ENCODE data around the gene PRICKLE4.

Gene PRICKLE4

DNA sequence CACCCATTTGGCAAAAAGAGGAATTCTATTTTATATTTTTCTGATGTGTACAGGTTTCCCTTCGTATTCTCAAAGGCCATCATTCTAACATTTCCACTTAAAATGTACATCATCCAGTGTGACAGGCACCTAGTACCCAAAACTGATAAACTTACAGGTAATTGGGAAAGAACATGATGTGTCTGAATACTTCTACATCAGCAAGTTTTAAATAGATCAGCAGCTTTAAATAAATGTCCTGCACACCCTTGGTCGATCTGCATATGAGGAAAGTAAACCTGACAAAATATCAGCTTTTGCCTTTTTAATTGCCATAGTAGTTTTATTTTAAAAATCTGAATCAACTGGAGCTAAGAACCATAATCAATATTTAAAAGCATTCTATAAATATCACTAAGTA lies 33.4 kb downstream of the PRICKLE4 start:
- no peak overlapping the region for H3K4me2 ChIP-seq (ENCODE audit: insufficient read depth, low read length)
- no peak overlapping the region for H3K4me3 ChIP-seq (ENCODE audit: low read depth in 1 of 2, low read length in 2 of 2)
- no peaks in the 10 kb centered on the region; the same call in 1 of the 2 replicates for H4K20me1 ChIP-seq (ENCODE audit: insufficient read depth, low read length)
- DNase-seq, result no peak
- no peaks in the 10 kb centered on the region for H3K4me1 ChIP-seq (ENCODE audit: insufficient read depth, low read length)
- H3K36me3 ChIP-seq (ENCODE audit: insufficient read depth, low read length), result peaks cover 9% of the 10 kb centered on the region; the same call in 1 of the 2 replicates
- no peak for TF ChIP-seq EZH2 (IDR thresholded peaks at IDR 0.05; ENCODE audit: borderline replicate concordance, low read depth, low read length, severe bottlenecking)
- TF ChIP-seq, protein P1, sequence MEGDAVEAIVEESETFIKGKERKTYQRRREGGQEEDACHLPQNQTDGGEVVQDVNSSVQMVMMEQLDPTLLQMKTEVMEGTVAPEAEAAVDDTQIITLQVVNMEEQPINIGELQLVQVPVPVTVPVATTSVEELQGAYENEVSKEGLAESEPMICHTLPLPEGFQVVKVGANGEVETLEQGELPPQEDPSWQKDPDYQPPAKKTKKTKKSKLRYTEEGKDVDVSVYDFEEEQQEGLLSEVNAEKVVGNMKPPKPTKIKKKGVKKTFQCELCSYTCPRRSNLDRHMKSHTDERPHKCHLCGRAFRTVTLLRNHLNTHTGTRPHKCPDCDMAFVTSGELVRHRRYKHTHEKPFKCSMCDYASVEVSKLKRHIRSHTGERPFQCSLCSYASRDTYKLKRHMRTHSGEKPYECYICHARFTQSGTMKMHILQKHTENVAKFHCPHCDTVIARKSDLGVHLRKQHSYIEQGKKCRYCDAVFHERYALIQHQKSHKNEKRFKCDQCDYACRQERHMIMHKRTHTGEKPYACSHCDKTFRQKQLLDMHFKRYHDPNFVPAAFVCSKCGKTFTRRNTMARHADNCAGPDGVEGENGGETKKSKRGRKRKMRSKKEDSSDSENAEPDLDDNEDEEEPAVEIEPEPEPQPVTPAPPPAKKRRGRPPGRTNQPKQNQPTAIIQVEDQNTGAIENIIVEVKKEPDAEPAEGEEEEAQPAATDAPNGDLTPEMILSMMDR (IDR thresholded peaks at IDR 0.05; ENCODE audit: borderline replicate concordance, extremely low read depth, low read length, poor library complexity, severe bottlenecking), result no peak
- ATAC-seq (ENCODE audit: insufficient read depth, low read depth), result no peak
- no peak overlapping the region for H3K27ac ChIP-seq (ENCODE audit: low read length)
- peaks cover 10% of the 10 kb centered on the region for H3K79me2 ChIP-seq (ENCODE audit: insufficient read depth, low read length)
- no peak overlapping the region for H3K9ac ChIP-seq (ENCODE audit: low read depth, low read length)
- no peaks in the 10 kb centered on the region for H3K27me3 ChIP-seq (ENCODE audit: insufficient read depth, low read length, poor library complexity)
- H3K9me3 ChIP-seq (ENCODE audit: insufficient read depth, low read length, severe bottlenecking), result no peaks in the 10 kb centered on the region
- H2AFZ ChIP-seq (ENCODE audit: low read depth, low read length), result no peak overlapping the region

DNA sequence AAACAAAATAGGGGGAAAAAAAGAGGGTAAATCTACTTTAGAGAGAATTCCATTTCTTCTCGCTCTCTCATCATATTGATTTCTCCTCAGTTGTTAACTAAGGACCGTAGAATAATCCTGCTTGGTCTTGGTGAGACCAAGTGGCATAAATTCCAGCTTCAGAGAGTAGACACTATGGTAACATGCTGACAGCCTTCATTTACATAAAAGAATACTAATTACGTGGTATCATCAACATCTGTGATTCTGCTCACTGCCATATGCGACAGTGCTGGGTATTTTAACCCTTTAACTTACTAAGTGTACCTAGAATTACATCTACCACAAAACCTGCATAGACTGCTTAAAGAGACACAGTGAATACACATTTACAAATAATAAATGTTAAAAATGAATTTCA lies 34.0 kb downstream of the PRICKLE4 start:
- Histone ChIP-seq H2AFZ (ENCODE audit: low read depth, low read length) (no peak overlapping the region), H3K4me3 (ENCODE audit: low read depth in 1 of 2, low read length in 2 of 2) (no peak overlapping the region), H3K9me3 (ENCODE audit: insufficient read depth, low read length, severe bottlenecking) (no peaks in the 10 kb centered on the region), H3K4me2 (ENCODE audit: insufficient read depth, low read length) (no peak overlapping the region), H3K4me1 (ENCODE audit: insufficient read depth, low read length) (no peaks in the 10 kb centered on the region), H3K27ac (ENCODE audit: low read length) (no peak overlapping the region), H3K36me3 (ENCODE audit: insufficient read depth, low read length) (peaks cover 9% of the 10 kb centered on the region; the same call in 1 of the 2 replicates), H3K27me3 (ENCODE audit: insufficient read depth, low read length, poor library complexity) (no peaks in the 10 kb centered on the region), H3K9ac (ENCODE audit: low read depth, low read length) (no peak overlapping the region), H4K20me1 (ENCODE audit: insufficient read depth, low read length) (no peaks in the 10 kb centered on the region; the same call in 1 of the 2 replicates), H3K79me2 (ENCODE audit: insufficient read depth, low read length) (peaks cover 10% of the 10 kb centered on the region)
- TF ChIP-seq, protein P1 (IDR thresholded peaks at IDR 0.05; ENCODE audit: borderline replicate concordance, extremely low read depth, low read length, poor library complexity, severe bottlenecking), result no peak
- no peak for TF ChIP-seq EZH2 (IDR thresholded peaks at IDR 0.05; ENCODE audit: borderline replicate concordance, low read depth, low read length, severe bottlenecking)
- no peak for ATAC-seq (ENCODE audit: insufficient read depth, low read depth)
- DNase-seq, result no peak

DNA sequence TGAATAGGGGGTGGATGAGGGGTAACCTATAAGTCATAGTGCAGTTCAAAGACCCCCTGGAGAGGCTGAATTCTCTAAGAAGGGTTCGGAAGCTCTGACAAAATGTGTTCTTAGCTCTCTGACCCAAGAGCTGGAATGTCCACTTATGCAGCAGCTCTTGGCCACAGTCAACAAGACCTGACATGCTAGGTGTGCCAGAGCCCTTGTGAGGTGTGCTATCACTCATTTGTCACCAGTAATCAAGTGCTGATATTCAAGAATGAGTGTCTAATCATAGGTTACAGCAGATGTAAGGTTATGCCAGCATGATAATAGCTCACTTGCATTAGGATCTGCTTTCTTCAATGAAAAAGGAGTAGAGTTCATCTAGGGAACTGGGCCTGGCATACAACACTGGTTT lies 35.0 kb downstream of the PRICKLE4 start:
- Histone ChIP-seq H3K79me2 (ENCODE audit: insufficient read depth, low read length) (peaks cover 10% of the 10 kb centered on the region), H2AFZ (ENCODE audit: low read depth, low read length) (no peak overlapping the region)
- ATAC-seq (ENCODE audit: insufficient read depth, low read depth), result no peak

More for the DNA sequence above, 35.0 kb downstream of the PRICKLE4 start:
- H3K4me3 ChIP-seq (ENCODE audit: low read depth in 1 of 2, low read length in 2 of 2), result no peak overlapping the region
- no peaks in the 10 kb centered on the region for H3K9me3 ChIP-seq (ENCODE audit: insufficient read depth, low read length, severe bottlenecking)
- no peak overlapping the region for H3K27ac ChIP-seq (ENCODE audit: low read length)
- DNase-seq, result no peak
- H3K4me1 ChIP-seq (ENCODE audit: insufficient read depth, low read length), result no peaks in the 10 kb centered on the region
- H3K9ac ChIP-seq (ENCODE audit: low read depth, low read length), result no peak overlapping the region
- no peak for TF ChIP-seq EZH2 (IDR thresholded peaks at IDR 0.05; ENCODE audit: borderline replicate concordance, low read depth, low read length, severe bottlenecking)
- TF ChIP-seq, protein P1 (IDR thresholded peaks at IDR 0.05; ENCODE audit: borderline replicate concordance, extremely low read depth, low read length, poor library complexity, severe bottlenecking), result no peak
- no peaks in the 10 kb centered on the region; the same call in 1 of the 2 replicates for H4K20me1 ChIP-seq (ENCODE audit: insufficient read depth, low read length)
- no peak overlapping the region for H3K4me2 ChIP-seq (ENCODE audit: insufficient read depth, low read length)
- H3K27me3 ChIP-seq (ENCODE audit: insufficient read depth, low read length, poor library complexity), result no peaks in the 10 kb centered on the region
- peaks cover 9% of the 10 kb centered on the region; the same call in 1 of the 2 replicates for H3K36me3 ChIP-seq (ENCODE audit: insufficient read depth, low read length)

All from DND-41 (cell line).